HEK293T (cell line): ENCODE results near the gene WFS1.

Experiments used
- CTCF ChIA-PET: fragments of 350-600 bp; formaldehyde crosslinking; extraction: SDS; loops from one replicate; lab custom pipeline; 2021; ENCODE audit warnings: antibody characterized with exemption, inconsistent platforms; lab: Yijun Ruan, JAX
- POLR2A ChIA-PET: fragments of 350-600 bp; formaldehyde crosslinking; extraction: SDS; loops from one replicate; lab custom pipeline; 2020; ENCODE audit warnings: antibody characterized with exemption, inconsistent platforms; lab: Yijun Ruan, JAX
- DNase-seq: peaks from one replicate; pipeline ENCODE4 v3.0.0; 2012; ENCODE audit warnings: mixed read lengths; ENCODE audit errors: extremely low spot score
- ARNT ChIP-seq: fragments of 450-650 bp; IDR thresholded peaks from 2 replicates; pipeline ENCODE4 v1.6.1; 2017; ENCODE audit warnings: mild to moderate bottlenecking
- BHLHE40 ChIP-seq: fragments of 450-650 bp; IDR thresholded peaks from 2 replicates; pipeline ENCODE4 v1.6.1; 2016; ENCODE audit warnings: mild to moderate bottlenecking, moderate library complexity, borderline replicate concordance
- CTBP1 ChIP-seq: fragments of 450-650 bp; IDR thresholded peaks from 2 replicates; pipeline ENCODE4 v1.6.1; 2016; ENCODE audit warnings: borderline replicate concordance
- ELF4 ChIP-seq: fragments of 450-650 bp; IDR thresholded peaks from 2 replicates; pipeline ENCODE4 v1.6.1; 2017; ENCODE audit warnings: antibody characterized with exemption
- FOXA1 ChIP-seq: fragments of 450-650 bp; IDR thresholded peaks from 2 replicates; pipeline ENCODE4 v1.6.1; 2016; ENCODE audit warnings: mild to moderate bottlenecking
- FOXK2 ChIP-seq: fragments of 450-650 bp; IDR thresholded peaks from 2 replicates; pipeline ENCODE4 v1.6.1; 2016; ENCODE audit warnings: mild to moderate bottlenecking
- FOXM1 ChIP-seq: fragments of 450-650 bp; IDR thresholded peaks from 2 replicates; pipeline ENCODE4 v1.6.1; 2017; ENCODE audit warnings: mild to moderate bottlenecking, borderline replicate concordance
- HDGF ChIP-seq: fragments of 450-650 bp; IDR thresholded peaks from 2 replicates; pipeline ENCODE4 v1.6.1; 2017; ENCODE audit warnings: antibody characterized with exemption, borderline replicate concordance
- L3MBTL2 ChIP-seq: fragments of 450-650 bp; conservative IDR thresholded peaks from 2 replicates; pipeline ENCODE4 v1.6.1; 2016; ENCODE audit warnings: mild to moderate bottlenecking
- LEF1 ChIP-seq: fragments of 450-650 bp; IDR thresholded peaks from 2 replicates; pipeline ENCODE4 v1.6.1; 2017; ENCODE audit warnings: mild to moderate bottlenecking, borderline replicate concordance
- NFRKB ChIP-seq: fragments of 450-650 bp; IDR thresholded peaks from 2 replicates; pipeline ENCODE4 v1.6.1; 2016; ENCODE audit warnings: mild to moderate bottlenecking, moderate library complexity
- PKNOX1 ChIP-seq: fragments of 450-650 bp; IDR thresholded peaks from 2 replicates; pipeline ENCODE4 v1.6.1; 2016
- SP1 ChIP-seq: fragments of 450-650 bp; IDR thresholded peaks from 2 replicates; pipeline ENCODE4 v1.6.1; 2017
- SUZ12 ChIP-seq: fragments of 450-650 bp; IDR thresholded peaks from 2 replicates; pipeline ENCODE4 v1.6.1; 2016; ENCODE audit warnings: mild to moderate bottlenecking
- TARDBP ChIP-seq: fragments of 450-650 bp; IDR thresholded peaks from 2 replicates; pipeline ENCODE4 v1.6.1; 2016
- ZNF384 ChIP-seq: fragments of 450-650 bp; IDR thresholded peaks from 2 replicates; pipeline ENCODE4 v1.6.1; 2016

The WFS1 gene

GRCh38 chr4:6235901-6236640 is 33.6 kb upstream of the WFS1 start:
- DNase-seq = no peak
- ChIA-PET POLR2A (no interaction called here), CTCF (no interaction called here)
- no peak for TF ChIP-seq PKNOX1
- no peak for TF ChIP-seq LEF1

GRCh38 chr4:6236816-6237390 is 32.7 kb upstream of the WFS1 start:
- CTCF ChIA-PET = interaction anchor here (0.7 kb wide), 1 partner anchor 238 kb away, joined by 3 read pairs; no protein-coding TSS in a partner anchor
- DNase-seq = no peak

GRCh38 chr4:6239486-6239885 is 30.2 kb upstream of the WFS1 start:
- CTCF ChIA-PET = interaction anchor here (1.5 to 2.6 kb wide), 2 partner anchors 10 to 11 kb away, joined by 4 to 9 read pairs; no protein-coding TSS in a partner anchor
- POLR2A ChIA-PET = no interaction called here

More at GRCh38 chr4:6236816-6237390, 32.7 kb upstream of the WFS1 start:
- TF ChIP-seq ZNF384 (no peak), CTBP1 (no peak), ELF4 (no peak), HDGF (no peak), FOXM1 (no peak), SP1 (no peak), FOXK2 (no peak), TARDBP (no peak), BHLHE40 (no peak), PKNOX1 (no peak), L3MBTL2 (no peak), SUZ12 (no peak), ARNT (no peak), NFRKB (no peak), LEF1 (no peak), FOXA1 (no peak)
- POLR2A ChIA-PET = no interaction called here

GRCh38 chr4:6239968-6240367 is 29.7 kb upstream of the WFS1 start:
- no peak for DNase-seq
- ChIA-PET CTCF (interaction anchor here (1.1 to 2.6 kb wide), 3 partner anchors 10 to 88 kb away, joined by 4 to 9 read pairs (median 5); no protein-coding TSS in a partner anchor), POLR2A (no interaction called here)
- no peak for TF ChIP-seq PKNOX1
- no peak for TF ChIP-seq ARNT
- TF ChIP-seq ELF4 = no peak
- no peak for TF ChIP-seq ZNF384
- TF ChIP-seq LEF1 = no peak
- no peak for TF ChIP-seq SP1
- TF ChIP-seq CTBP1 = no peak
- no peak for TF ChIP-seq NFRKB
- TF ChIP-seq BHLHE40 = no peak
- TF ChIP-seq FOXM1 = no peak
- TF ChIP-seq SUZ12 = no peak
- no peak for TF ChIP-seq FOXA1
- TF ChIP-seq HDGF = no peak
- no peak for TF ChIP-seq FOXK2
- no peak for TF ChIP-seq TARDBP
- no peak for TF ChIP-seq L3MBTL2

More at GRCh38 chr4:6239486-6239885, 30.2 kb upstream of the WFS1 start:
- DNase-seq = no peak
- TF ChIP-seq FOXA1 (no peak), NFRKB (no peak), FOXM1 (no peak), CTBP1 (no peak), L3MBTL2 (no peak), SP1 (no peak)

- ChIA-PET POLR2A (no interaction called here), CTCF (interaction anchor here (1.1 to 2.6 kb wide), 2 partner anchors 10 to 86 kb away, joined by 5 to 9 read pairs; no protein-coding TSS in a partner anchor)
- no peak for DNase-seq
- TF ChIP-seq PKNOX1 (no peak), NFRKB (no peak), BHLHE40 (no peak), SUZ12 (no peak), CTBP1 (no peak), LEF1 (no peak), L3MBTL2 (no peak)
Observed at GRCh38 chr4:6241062-6241845, 28.4 kb upstream of the WFS1 start.
